Hair follicular keratinocyte (primary cell): ENCODE measurements around the gene SPSB3. TPM values are rescaled to one million over a fixed set of nuclear protein-coding genes. Genes with fewer than 3 reads are reported as not detected.

ENCODE experiments used
- total RNA-seq: library from RNA; depleted of rRNA; stranded (reverse); fragments of >200 nt; gene quantifications from 2 replicates; pipeline ENCODE4 v1.2.3, GENCODE V29; 2015

SPSB3 gene
- 29.6 and 50.4 TPM in 2 replicates for total RNA-seq

DNA sequence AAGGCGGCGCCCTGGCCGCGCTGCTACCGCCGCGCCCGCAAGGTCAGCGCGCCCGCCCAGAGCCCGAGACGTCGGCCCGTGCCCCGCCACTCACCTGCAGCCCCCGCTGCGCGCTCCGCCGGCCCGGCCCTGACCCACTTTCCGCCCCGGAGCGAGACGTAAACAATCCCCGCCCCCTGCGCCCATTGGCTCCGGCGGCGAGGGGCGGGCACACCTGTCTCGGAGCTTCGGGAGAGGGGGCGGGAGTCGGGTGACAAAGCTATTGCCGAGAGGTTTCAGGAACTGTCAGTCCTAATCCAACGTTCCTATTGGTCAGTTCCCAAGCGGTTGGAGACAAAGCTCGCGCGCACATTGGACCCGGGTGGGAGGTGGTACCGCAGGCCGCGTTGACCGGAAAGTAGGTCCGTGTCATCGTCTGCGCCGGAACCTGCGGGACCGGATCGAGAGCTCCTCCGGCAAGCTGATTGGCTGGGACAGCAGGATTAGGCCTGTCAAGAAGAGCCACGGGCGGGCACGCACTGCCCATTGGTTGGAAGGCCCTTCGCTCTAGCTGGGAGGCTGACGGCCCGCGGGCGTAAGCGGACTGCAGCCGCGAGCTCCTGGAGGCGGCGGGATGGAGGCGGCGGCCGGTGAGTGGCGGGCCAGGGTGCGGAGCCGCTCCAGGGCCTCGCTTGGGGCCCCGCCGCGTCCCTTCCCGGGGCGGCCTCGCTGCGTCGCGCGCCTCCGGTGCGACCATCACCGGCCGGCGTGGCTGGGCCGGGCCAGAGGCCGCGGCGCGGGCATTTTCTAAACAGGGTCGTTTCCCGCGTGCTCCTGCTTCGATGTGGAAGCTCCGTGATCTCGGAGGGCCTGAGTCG, at the start of gene SPSB3, which contains the start of gene NUBP2:
TSS of gene SPSB3 (minus strand) at position 164 of the 857 bp plus-strand sequence. CDS start 1,088 bp downstream, outside the sequence.
TSS of gene NUBP2 (plus strand) at position 553 of the 857 bp plus-strand sequence. CDS start at position 614, 61 bp downstream.

DNA sequence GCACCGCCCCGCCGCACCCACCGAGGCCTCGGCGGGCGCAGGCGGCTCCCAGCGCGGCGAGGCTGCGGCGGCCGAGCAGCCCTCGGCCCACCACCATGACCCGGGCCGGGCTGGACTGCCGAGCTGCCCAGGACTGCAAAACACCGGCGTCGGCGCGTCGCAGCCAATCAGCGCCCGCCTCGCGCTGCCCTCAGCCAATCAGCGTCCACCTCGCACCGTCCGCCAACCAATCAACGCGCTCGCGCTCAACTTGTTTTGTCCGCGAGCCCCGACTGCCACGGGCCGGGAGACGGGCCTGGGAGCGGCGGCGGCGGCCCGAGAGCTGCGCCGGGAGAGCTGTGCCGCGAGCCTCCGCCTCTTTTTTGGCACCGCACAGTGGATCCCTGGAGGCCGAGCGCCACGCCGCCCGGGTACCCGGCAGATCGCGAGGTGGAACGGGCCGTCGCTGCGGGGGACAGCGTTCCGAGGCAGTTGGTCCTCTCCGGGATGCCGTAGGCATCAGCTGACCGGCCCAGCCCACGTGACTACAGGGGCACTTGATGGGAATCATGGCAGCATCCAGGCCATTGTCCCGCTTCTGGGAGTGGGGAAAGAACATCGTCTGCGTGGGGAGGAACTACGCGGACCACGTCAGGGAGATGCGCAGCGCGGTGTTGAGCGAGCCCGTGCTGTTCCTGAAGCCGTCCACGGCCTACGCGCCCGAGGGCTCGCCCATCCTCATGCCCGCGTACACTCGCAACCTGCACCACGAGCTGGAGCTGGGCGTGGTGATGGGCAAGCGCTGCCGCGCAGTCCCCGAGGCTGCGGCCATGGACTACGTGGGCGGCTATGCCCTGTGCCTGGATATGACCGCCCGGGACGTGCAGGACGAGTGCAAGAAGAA, 44.6 kb upstream of the SPSB3 start, which contains the start of the genes FAHD1 and HAGH:
TSS of gene FAHD1 (plus strand) at position 516 of the 883 bp plus-strand sequence. CDS start at position 549, 33 bp downstream.
TSS of gene HAGH (minus strand) at position 135 of the 883 bp plus-strand sequence. CDS start at position 97, 38 bp downstream.

DNA sequence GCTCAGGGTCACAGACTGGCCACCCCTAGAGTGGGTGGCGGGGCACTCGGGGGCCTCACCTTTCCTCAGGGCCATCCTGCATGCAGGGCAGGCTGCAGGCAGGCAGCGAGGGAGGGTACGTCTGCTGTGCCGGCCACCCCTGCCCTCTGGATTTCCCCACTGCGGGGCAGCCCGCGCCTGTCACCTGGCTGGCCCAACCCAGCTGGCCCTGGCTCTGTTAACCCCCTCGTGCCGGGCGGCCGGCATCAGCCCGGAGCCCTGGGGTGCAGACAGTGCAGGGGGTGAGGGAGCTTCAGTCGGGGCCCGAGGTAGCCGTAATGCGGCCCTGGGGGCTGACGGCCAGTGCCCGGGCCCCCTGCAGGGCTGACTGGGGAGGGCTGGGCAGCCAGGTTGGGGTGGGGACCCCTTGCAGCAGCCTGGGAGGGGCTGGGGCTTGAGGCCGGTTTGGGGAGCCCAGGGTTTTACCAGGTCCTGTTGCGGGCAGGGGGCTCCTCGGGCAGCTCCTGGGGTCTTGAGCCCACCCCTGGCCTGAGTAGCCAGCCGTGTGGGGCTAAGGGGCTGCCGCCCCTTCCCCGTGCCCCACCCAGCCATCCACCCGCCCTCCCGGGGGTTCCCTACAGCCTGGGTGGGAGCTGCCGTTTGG, 11.3 kb upstream of the SPSB3 start, which contains the start of gene IGFALS:
TSS of gene IGFALS (minus strand) at position 128 of the 643 bp plus-strand sequence. CDS start at position 75, 53 bp downstream.

DNA sequence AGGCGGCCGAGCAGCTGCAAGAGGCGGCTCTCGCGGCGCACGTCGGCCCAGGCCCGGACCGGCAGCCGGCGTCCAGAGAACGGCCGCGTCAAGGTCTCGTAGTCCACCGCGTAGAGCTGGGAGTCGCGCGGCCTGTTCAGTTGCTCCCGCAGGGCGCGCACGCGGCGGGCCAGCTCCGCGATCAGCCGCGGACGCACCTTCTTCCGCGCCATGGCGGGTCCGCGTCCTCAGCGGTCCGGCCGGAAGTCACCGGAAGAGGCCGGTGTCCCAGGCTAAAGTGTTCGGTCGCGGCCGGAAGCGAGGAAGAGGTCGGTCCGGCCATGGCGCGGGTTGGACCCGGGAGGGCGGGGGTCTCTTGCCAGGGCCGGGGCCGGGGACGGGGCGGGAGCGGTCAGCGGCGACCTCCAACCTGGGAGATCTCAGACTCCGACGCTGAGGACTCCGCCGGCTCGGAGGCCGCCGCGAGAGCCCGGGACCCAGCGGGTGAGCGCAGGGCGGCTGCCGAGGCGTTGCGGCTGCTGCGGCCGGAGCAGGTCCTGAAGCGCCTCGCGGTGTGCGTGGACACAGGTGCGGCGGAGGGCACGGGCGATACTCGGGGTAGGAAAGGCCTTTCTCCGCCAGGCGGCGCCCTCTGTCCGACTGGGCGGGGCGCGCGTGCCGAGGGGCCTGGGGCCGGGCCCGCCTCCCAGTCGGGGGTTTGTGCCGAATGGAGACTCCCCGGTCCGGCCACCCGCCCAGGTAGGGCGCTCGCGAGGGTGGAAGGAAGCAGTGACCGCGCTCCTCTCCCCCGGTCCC, 9.3 kb downstream of the SPSB3 start, which contains the start of gene MRPS34:
TSS of gene MRPS34 (minus strand) at position 227 of the 795 bp plus-strand sequence. CDS start at position 212, 15 bp downstream.

DNA sequence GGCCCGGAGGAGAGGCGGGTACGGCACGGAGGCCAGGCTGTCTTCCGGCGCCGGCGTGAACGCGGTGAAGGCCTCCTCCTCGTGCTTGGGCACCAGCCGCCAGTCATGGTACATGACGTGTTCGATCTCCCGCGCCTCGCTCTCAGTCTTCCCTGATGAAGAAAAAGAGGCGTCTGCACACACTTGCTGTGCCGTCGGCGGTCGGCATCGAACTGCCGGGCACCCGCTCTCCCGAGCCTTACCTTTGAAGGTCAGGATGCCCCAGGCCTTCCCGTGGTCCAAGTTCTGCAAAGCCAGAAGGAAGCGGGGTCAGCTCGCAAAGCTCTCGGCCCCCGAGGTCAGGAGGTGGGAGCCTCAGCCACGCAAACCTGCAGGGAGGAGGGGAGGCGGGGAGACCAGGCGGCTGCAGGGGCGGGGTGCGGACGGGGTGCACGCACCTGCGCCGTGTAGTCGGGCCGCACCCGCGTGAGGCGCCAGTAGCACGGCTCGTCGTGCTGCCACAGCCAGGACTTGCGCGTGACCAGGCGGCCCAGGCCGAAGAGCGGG, 9.9 kb downstream of the SPSB3 start, which contains the start of gene EME2:
TSS of gene EME2 (plus strand) at position 449 of the 546 bp plus-strand sequence. CDS start 418 bp downstream, outside the sequence.

DNA sequence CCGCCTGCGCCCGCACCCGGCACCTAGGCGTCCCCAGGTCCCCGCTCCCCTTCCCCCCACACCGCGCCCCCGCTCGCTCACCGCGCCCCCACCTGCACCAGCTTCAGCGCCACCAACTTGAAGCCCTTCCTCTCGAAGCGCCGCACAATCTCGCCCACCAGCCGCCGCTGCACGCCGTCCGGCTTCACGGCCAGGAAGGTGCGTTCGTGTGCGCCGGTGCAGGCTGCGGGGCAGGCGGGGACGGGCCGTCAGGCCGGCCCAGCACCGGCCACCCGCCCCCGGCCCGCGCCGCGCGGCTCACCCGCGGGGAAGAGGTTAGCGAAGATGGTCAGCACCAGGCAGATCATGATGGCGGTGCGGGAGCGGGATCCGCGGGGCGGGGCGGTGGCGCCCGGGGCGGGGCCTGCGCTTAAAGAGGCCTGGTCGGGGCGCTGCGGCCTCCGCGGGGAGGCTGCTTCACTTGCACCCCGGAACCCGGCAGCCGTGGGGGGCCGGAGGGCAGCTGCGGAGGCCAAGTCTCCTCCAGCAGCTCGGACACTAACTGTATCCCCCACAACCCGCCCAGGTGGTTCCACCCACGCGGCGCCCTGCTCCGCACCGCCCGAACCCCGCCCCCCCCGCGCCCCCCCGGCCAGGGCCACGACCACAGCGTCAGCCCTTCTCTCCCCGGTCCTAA, 11.0 kb downstream of the SPSB3 start, which contains the start of gene NME3:
TSS of gene NME3 (minus strand) at position 356 of the 676 bp plus-strand sequence. CDS start at position 347, 9 bp downstream.

Other genes starting within 250 kb of the SPSB3 start
- gene TMEM204, start 248.9 kb downstream of the SPSB3 start, total RNA-seq = 2.7 TPM in 1 of 2 replicates, not detected in the other
- 8.1 and 11.2 TPM in 2 replicates for gene IFT140, start 170.5 kb downstream of the SPSB3 start, total RNA-seq
- gene CRAMP1, start 170.2 kb downstream of the SPSB3 start, total RNA-seq = 5.9 and 7.0 TPM in 2 replicates
- gene JPT2, start 104.3 kb downstream of the SPSB3 start, total RNA-seq = 68.1 and 84.7 TPM in 2 replicates
- gene MAPK8IP3, start 76.4 kb downstream of the SPSB3 start, total RNA-seq = 7.4 and 28.2 TPM in 2 replicates
- gene NME3, start 11.0 kb downstream of the SPSB3 start, total RNA-seq = 53.2 and 65.0 TPM in 2 replicates
- 2.6 and 3.3 TPM in 2 replicates for gene EME2, start 9.8 kb downstream of the SPSB3 start, total RNA-seq
- 136 and 217 TPM in 2 replicates for gene MRPS34, start 9.4 kb downstream of the SPSB3 start, total RNA-seq
- 95.2 and 178 TPM in 2 replicates for gene NUBP2, start 389 bp upstream of the SPSB3 start, total RNA-seq
- not detected in 2 replicates for gene IGFALS, start 11.1 kb upstream of the SPSB3 start, total RNA-seq
- gene HAGH, start 44.3 kb upstream of the SPSB3 start, total RNA-seq = 59.8 and 73.5 TPM in 2 replicates
- gene FAHD1, start 44.6 kb upstream of the SPSB3 start, total RNA-seq = 32.2 and 34.9 TPM in 2 replicates
- gene MEIOB, start 89.6 kb upstream of the SPSB3 start, total RNA-seq = 0.08 TPM in 1 of 2 replicates, not detected in the other
- not detected in 2 replicates for gene HS3ST6, start 135.8 kb upstream of the SPSB3 start, total RNA-seq
- 6.3 and 6.4 TPM in 2 replicates for gene MSRB1, start 160.6 kb upstream of the SPSB3 start, total RNA-seq
- gene RPL3L, start 172.1 kb upstream of the SPSB3 start, total RNA-seq = 0.55 TPM in 1 of 2 replicates, not detected in the other
- 168 and 283 TPM in 2 replicates for gene NDUFB10, start 177.0 kb upstream of the SPSB3 start, total RNA-seq
- gene RPS2, start 182.3 kb upstream of the SPSB3 start, total RNA-seq = 4,608 and 4,861 TPM in 2 replicates
- gene RNF151, start 184.3 kb upstream of the SPSB3 start, total RNA-seq = 0.16 TPM in 1 of 2 replicates, not detected in the other
- gene TBL3, start 189.5 kb upstream of the SPSB3 start, total RNA-seq = 85.0 and 114 TPM in 2 replicates
- gene NOXO1, start 198.9 kb upstream of the SPSB3 start, total RNA-seq = 1.2 and 2.1 TPM in 2 replicates
- 21.3 and 23.3 TPM in 2 replicates for gene GFER, start 201.6 kb upstream of the SPSB3 start, total RNA-seq
- 0.68 and 5.4 TPM in 2 replicates for gene SYNGR3, start 207.4 kb upstream of the SPSB3 start, total RNA-seq
- 62.8 and 87.5 TPM in 2 replicates for gene ZNF598, start 227.2 kb upstream of the SPSB3 start, total RNA-seq
- gene NPW, start 237.2 kb upstream of the SPSB3 start, total RNA-seq = 0.68 TPM in 1 of 2 replicates, not detected in the other
- 7.6 and 7.9 TPM in 2 replicates for gene NHERF2, start 244.3 kb upstream of the SPSB3 start, total RNA-seq